Kidney glomerular epithelial cell (primary cell): Measurements from ENCODE around the gene CYSTM1.

ENCODE experiments used
- DNase-seq: peaks from one replicate; lab custom pipeline; 2025; lab: John Stamatoyannopoulos, UW

The CYSTM1 gene

DNA sequence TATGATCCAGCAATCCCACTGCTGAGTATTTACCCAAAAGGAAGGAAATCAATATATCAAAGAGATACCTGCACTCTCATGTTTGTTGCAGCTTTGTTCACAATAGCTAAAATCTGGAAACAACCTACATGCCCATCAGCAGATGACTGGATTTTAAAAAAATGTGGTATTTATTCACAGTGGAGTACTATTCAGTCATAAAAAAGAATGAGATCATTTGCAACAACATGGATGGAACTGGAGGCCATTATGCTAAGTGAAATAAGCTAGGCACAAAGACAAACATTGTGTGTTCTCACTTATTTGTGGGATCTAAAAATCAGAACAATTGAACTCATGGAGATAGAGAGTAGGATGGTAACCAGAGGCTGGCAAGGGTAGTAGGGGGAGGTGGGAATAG is 33.1 kb downstream of the CYSTM1 start:
- DNase-seq, result no peak

DNA sequence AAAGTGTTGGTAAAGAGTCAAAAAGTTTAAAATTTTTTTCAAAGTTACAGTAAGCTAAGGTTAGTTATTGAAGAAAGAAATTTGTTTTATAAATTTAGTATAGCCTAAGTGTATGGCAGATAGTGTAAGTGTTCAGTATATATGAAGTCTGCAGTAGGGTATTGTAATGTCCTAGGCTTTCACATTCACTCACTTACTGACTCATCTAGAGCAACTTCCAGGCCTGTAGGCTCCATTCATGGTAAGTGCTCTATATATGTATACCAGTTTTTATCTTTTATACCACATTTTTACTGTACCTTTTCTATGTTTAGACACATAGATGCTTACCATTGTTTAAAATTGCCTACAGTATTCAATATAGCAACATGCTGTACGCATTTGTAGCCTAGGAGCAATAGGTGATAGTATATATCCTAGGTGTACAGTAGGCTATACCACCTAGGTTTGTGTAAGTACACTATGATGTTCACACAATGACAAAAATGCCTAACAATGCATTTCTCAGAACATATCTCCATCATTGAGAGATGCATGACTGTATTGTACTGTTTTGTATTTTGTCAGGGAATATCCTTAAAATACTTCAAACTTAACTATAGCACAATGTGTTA is 38.5 kb downstream of the CYSTM1 start:
- DNase-seq, result no peak

DNA sequence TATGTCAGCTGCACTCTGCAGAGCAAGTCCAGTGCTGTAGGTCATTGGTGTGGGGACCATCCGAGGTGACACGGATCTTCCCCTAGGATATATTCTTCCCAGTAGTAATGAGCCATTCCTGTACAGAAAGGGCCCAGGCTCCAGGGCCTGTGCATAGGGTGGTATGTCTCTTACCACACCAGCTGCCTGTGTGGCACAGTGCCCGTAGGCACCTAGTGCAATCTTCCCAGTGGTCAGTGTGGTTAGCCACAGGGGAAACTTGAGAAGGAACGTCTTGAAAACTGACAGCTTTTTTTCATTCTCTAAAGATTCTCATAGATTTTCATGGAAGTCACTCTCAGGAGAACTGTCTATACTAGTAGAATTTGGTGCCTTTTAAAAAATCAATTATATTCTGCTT is 39.8 kb downstream of the CYSTM1 start:
- DNase-seq, result no peak

DNA sequence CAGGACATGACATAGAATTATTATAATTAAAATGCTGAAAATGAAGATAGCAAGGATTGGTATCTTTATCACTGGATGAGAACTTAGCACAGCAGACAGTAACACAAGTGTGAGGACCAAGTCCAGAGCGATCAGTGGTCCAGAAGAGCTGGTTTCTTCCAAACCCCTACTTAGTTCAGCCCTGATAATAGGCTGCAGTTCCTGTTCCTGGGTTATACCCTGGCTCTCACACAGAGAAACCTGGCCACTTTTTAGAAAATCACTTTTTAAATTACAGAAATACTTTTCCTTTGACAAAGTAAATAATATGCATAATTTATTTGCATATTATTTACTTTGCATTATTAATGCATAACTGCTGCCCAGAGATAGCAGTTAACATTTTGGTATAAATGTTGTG is 40.3 kb downstream of the CYSTM1 start:
- no peak for DNase-seq

DNA sequence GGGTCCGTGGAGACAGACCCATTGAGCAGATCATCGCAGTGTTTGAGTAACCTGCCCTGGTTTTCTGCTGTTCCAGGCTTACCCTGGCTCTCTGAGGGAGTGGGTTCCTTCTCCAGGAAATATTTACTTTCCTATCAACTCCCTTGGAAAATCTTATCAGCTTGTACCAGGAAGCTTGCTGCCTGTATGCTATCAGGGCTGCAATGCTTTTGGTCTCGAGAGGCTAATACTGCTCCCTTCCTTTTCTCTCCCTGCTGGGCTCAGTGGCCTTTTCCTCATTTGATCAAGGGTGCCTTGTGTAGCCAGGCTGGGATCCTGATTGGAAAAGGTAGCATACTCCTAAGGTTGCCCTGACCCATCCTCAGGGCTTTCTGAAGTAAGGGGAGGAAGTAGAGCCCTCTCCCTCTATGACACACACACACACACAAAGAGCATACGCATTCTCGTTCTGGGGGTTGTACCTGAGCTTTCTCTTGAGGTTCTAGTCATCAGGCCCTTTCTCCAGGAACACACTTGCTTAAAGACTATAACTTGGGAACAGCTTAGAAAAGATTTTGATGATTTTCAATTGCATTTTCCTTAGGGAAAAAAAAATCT is 41.6 kb downstream of the CYSTM1 start:
- DNase-seq, result no peak

DNA sequence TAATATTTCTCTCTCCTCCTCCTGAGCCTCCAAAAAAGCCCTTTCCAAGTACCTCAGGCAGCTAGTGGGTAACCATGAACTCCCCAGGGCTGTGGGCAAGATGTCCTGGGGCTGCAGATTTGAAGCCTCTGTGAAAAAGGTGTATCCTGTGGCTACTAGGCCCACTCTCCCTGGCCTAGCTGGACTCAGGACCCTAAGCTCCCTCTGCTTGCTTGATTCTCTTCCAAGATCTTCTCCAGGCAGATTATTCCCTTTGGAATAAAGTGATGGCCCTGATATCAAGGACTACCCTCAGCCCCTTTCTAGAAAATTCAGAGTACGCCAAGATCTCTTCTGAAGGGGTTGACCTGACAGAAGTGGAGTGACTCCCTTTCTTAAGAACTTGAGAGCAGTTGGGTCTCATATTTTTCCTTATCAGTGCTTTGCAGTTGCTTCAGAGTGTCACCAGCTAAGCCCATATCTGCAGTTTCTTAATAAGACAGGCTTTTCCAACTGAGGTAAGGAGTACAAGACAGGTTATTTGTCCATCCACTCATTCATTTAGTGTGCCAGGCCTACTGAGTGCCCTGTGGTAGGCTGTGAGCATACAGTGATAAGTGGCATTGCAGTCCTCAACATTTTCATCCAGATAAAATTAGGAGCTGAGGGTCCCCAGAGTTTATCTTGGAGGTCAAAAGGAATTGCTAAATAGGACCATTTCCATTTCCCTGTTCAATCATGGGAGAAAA is 42.5 kb downstream of the CYSTM1 start:
- DNase-seq, result no peak

DNA sequence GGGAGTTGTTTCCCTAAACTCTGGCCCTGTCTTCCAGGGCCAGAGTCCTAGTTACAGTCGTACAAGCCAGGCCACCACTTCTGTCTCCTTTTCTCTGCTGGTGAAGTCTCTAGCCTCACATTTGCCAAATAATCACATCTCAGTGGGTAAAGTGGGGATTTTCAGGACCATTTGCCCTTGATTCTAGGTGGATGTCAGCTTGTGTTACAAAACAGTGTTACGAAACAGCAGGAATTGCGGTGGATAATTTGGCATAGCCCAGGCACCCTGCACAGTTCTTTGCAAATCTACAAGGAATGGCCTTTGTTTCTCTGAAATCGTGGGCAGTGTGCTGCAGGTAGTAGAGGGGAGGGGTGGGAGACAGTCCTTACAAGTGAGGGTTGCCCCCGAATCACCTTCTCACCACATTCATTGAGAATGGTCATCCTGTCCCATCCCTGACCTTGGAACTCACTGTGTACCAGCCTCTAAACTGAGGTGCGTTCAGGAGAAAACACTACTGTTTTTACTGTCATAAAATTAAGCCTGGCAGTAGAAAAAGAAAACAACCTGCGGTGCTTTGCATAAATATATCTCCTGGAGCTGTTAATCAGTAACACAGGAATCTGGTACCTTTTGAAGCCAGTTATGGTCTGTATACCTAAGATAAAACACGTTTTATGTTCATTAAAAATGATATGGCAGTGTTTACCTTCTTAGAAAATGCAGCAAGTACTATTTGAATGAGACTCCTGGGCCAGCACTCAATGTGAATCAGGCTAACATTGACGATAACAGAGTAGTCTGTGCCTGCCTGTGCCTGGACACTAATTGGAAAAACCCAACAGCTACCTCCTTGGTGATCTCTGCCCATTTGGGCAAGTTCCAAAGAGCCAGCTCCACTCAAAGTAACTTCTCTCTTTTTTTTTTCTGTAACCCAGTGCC is 44.3 kb downstream of the CYSTM1 start:
- peak; percentile 77 for DNase-seq

DNA sequence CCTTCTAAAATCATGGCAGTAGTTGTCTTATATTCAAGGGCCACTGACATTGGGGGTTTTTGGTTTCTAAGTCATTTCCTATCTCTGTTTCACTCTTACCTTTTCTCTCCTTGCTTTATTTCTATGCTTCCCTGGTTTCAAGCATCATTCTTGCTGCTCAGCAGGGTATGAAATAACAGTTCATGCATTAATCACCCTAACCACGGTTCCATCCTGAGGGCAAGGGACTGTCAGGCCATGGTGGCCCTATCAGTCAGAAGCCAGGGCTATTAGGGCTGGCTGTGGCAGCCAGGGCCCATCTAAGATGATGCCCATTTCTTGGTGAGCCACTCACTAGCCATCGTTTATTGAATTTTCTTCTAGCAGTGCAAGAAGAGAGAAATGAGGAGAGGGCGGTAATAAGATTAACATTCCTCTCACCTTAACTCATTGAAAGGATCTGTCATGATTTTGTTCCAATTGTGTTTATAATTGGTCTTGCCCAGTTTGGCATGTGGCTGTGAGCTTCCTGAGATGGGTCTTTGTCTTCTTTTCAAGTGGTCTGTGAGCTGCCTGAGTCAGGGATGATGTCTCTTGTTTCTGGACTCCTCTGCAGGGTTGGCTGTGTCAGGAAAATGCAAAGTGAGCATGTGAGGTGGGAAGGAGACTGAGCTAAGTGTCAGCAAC is 45.2 kb downstream of the CYSTM1 start:
- peak; percentile 91 for DNase-seq

DNA sequence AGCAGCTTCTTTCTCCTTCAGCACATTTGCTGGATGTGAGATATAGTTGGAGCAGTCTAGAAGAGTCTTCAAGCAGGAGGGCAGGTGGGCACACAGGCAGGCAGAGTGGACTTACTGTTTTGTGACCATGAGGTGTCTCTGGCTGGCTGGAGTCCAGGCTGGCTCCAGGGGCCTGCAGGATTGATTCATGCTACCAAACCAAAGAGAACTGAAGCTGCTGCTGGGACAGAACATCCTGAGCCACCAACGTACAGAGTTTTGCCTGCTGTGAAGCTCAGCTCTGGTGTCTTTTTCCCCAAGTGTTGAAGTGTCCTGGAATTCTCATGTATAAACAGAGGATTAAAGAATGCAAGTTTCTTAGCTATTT is 45.7 kb downstream of the CYSTM1 start:
- no peak for DNase-seq

DNA sequence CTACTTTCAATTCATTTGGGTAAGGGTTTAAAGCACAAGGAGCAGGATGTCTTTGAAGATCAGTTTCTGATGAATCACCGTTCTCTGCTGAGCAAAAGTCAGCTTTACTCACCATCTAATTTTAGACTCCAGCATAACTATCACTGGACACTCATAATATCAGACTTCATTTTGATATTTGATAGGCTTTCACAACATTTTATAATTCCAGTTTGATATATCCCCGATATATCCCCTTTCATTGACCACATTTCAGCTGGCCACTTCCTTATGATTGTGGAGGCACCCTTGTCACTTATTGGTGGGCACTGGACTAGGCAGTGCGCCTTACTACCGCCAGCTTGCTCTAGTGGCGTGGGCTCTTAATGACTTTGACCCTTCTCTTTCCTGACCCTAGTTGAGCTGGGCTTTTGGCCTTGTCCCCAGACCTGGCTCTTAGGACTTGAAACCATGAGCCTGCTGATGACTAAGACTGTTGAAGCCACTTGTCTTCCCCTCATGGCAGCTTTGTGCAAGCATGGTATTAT is 46.8 kb downstream of the CYSTM1 start:
- DNase-seq, result peak; percentile 75

DNA sequence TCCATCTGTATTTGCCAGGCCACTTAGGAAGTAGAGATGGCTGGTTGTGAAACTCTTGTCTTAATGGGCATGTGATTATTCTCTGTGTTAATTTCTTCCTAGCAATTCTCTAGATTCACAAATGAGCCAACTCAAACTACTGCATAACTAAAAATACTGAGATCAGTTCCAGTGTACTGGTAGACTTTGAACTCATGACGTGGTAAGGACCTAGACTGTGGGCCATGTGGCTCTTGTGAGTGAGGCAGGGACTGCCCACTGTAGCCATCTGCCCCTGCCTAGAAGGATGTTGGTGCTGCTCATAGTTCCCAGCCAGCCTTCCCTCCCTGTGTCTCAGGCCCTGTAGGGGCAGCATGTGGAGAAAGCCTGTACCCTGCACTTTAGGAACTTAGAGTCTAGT is 47.4 kb downstream of the CYSTM1 start:
- DNase-seq, result no peak

DNA sequence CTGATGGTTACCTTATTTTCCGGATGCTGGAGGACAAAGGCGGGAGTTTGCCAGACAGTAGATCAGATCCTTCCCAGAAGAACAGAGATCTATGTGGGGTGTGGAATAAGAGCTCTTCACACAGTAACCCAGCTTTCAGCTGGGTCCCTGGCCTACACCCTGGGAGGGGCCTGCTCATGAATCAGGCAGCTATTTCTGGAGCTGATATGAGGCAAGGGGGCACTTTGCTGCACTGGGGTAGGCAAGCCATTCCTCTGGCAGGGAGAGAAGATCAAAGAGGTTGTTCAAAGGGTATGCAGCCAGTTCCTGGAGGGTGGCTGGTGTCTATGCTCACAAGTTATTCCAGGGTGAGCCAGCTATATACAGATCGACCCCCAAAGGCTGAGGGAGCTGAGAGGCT is 48.6 kb downstream of the CYSTM1 start:
- DNase-seq, result no peak

DNA sequence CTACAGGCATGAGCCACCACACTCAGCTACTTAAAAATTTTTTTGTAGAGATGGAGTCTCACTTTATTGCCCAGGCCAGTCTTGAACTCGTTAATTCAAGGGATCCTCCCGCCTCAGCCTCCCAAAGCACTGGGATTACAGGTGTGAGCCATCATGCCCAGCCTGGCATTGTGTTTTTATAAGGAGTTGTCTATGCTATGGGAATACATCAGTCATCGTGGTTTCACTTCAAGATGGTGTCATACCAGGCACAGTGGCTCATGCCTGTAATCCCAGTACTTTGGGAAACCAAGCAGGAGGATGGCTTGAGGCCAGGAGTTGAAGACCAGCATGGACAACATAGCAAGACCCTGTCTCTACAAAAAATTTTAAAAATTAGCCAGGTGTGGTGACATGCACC is 49.7 kb downstream of the CYSTM1 start:
- no peak for DNase-seq

DNA sequence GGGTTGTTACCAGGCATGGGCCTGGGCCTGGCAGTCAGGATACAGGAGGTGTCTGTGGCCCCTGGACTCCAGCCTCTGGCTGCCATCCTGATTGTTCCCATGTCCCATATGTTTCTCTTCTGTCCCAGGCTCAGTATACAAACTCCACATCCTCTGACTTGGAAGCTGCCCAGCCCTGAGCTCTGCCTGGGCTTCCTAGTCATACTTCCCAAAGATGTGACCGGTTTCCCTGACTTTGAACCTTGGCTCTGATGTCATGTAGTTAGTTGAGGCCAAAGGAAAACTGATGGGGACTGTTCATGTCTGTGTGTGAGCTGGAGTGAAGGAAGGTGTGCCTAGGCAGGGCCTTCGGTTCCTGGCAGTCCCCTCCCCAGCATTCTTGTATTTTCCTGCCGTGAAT is 50.4 kb downstream of the CYSTM1 start:
- no peak for DNase-seq

DNA sequence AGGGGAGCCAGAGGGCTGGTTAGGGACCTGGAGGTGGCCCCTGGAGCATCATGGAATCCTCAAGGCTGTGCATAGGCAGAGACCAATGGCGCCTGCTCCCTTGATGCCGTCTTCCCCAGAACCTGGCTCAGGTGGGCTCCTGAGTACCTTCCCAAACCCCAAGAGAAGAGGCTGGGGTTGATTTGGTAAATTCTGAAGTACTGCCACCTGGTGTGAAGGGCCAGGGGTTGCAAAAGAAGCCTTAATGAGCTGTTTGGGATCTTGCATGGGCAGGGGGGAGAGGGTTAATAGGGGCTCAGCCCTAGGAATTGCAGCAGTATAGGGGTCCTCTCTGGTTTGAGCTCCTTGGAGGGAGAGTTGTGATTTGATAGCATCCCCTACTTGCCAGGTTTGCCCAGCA is 52.1 kb downstream of the CYSTM1 start:
- no peak for DNase-seq

DNA sequence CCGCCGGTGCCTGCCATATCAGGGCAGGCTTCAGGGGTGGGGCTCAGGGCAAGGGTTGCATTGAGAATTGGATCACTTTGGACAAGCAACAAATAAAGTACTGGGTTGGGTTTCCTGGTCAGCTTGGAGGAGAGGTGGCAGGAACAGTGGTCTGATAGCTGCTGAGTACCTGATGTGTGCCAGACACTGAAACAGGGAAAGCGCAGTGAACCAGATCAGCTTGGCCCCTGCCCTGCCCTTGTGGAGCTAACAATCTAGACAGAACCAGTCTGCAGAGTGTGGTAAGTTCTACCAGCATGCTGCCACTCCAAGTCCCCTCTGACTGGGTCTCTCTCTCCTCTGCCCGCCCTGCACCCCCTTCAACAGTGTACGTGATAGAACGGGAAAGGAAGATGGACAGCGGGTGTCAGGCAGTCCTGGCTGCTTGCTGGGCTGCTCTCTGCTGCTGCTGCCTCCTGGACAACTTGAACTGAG is 53.4 kb downstream of the CYSTM1 start:
- DNase-seq, result no peak

DNA sequence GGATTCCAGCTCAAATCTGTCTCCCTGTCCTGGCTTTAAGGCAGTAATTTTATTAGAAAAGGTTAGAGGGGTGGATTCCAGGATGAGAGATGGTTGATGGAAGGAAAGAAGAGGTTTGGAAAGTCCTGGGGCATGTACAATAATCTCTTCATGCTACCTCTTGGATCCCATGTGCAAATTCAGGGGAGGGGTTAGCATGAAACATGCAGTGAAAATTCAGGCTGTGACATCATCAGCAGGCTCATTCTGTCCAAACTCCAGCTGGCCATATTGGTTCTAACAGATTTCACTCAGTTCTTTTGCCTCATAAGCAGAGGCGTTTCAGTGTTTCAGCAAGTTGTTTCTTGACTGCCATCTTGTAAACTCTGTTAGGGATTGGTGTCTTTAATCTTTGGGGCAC is 55.4 kb downstream of the CYSTM1 start:
- DNase-seq, result no peak

DNA sequence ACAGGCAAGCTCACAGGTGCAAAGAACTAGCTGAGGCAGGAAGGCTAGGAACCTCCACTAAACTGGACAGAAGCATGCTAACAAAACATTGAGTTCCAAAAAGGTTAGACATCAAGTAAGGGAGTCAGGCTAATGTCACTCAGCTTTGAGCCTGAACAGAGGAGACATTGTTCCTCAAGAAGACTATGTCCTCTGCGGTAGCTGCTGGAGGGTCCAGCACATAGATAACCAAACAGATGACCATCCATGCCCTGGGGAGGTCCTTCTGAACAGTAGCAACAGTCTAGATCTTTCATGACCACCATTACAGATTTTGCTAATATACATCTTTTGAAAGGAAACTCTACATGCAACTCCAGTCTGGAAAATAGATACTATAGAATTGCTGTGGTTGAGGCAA is 57.7 kb downstream of the CYSTM1 start:
- no peak for DNase-seq

DNA sequence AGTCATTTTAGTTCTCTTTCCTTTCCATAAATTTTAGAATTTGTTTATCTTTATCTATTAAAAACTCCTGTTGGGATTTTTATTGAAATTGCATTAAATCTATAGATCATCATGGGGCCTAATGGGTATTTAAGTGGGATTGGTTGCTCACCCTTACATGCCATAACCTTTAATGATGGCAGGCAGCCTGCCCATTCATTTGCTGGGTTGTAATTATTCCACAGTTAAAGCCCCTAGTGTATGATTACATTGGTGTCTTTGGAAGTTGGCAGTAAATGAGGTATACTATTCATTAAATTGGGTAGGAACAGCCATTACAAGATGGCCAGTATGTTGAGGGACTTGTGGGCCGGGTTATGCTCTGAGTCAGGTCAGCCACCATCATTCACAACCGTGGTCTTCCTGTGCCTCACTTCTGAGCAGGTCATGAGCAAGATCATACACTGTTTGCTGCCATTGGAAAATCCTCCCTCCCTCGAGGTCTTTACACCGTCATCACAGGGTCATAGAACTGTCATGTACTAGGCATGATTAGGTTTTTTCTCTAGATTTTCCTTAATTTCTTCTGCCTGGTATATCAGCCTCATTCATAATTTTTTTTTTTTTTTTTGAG is 59.5 kb downstream of the CYSTM1 start:
- no peak for DNase-seq

DNA sequence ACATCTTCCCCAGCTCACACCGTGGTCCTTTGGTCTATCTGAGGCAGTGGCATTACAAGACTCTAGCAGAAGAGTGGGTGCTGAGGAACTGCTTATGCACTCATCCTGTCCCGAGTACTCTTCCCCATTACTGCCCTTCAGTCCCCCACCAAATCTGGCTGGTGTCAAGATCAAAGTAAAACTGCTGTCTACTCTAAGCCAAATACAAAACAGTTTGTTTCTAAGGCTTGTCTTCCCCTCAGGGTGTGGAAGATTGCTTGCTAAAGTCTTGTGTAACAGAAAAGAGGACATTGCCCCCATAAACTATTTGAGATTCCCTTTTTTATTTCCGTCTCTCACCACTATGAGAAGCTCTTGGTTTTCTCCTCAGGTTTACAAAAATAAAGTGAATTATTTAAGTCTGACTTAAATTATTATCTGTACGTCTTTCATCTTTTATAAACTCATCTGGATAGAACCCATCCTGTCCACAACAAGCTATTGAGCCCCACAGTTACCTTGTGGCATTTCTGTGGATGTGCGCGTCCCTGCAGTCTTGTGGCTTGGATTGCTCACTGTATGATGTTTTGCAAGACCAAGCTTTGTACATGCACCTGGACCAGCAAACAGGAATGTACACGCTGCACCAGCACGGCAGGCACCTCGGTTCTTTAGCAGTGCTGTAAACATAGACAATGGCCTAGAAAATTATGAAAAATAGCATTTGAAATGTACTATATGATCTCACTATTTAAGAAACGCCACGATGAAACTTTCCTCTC is 61.0 kb downstream of the CYSTM1 start:
- DNase-seq, result no peak
